Measurements from ENCODE around the gene SLC22A1. TPM values are rescaled to one million over a fixed set of nuclear protein-coding genes. Genes with fewer than 3 reads are reported as not detected.
A peak's percentile ranks its signal among the peaks of the same experiment; 100 is the strongest.
"Not testable (repeated sequence)": the region's sequence is repeated elsewhere in the genome, so short reads cannot be mapped to it uniquely, and the experiment has no call there.

SLC22A1 gene
- 8.9 TPM for total RNA-seq

DNA sequence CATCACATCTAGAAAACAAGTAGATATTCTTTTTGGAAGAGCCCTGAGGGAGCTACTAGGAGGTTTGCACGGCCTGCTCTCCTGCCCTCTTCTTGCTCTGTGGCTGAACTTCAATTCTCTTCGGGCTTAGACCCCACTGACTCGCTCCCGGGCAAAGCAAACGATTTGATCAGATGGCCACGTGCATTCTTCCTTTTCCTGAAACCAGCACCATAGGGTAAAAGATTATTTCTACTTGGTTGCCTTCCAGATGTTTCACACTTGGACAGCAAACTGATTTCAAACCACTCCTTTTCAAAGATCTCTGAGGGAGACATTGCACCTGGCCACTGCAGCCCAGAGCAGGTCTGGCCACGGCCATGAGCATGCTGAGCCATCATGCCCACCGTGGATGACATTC, at the start of gene SLC22A1:
SLC22A1 (plus strand) TSS at position 258 of the 400 bp plus-strand sequence; CDS start at position 379, 121 bp downstream.
- no peak for DNase-seq (ENCODE audit: low spot score)

DNA sequence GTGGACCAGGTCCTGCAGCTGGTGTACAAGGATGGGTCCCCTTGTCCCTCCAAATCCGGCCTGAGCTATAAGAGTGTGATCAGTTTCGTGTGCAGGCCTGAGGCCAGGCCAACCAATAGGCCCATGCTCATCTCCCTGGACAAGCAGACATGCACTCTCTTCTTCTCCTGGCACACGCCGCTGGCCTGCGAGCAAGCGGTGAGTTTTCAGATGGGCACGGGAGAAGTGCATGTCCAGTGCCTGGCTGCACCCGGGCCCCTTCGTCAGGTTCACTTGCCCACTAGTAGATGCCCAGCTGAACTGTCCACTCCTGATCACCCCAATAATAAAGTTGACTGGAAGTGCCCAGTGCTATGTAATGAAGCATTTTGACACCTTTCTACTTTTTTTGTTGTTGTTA, 48.3 kb upstream of the SLC22A1 start:
- no peak for DNase-seq (ENCODE audit: low spot score)

DNA sequence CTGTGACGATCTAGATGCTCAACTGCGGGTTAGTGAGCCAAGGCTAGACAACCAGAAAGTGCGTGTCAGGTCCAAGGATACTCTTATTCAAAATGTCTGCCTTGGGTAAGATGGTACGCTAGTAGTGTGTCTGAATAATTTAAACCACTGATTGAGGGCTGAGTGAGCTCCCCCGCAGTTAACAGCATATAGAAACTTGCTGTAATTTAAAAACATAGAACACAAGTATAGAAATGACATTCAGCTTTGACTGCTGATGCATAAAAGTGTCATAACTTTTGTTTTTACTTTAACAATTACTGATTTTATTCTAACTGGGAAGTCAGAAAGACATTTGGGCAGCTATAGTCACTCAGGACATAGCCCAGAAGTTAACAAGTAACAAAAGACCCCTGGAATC, 45.6 kb upstream of the SLC22A1 start:
- no peak for DNase-seq (ENCODE audit: low spot score)

DNA sequence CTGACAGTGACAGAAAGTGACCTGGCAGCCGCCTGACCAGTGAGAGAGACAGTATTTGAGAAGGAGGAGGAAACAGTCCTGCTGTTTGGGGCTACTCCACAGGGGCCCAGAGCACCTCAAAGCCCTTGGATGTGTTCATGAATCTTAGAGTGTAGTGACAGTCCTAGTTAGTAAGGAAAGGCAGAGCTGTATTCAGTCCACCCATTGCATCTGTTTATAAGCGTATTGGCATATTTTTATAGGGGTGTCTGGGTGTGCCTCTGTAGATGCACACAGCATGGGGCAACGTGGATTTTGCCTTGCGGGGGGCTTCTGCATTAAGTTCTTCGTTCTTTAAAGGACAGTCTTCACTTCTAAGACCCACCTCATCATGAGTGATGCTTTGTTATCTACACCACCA, 44.6 kb upstream of the SLC22A1 start:
- no peak for DNase-seq (ENCODE audit: low spot score)

DNA sequence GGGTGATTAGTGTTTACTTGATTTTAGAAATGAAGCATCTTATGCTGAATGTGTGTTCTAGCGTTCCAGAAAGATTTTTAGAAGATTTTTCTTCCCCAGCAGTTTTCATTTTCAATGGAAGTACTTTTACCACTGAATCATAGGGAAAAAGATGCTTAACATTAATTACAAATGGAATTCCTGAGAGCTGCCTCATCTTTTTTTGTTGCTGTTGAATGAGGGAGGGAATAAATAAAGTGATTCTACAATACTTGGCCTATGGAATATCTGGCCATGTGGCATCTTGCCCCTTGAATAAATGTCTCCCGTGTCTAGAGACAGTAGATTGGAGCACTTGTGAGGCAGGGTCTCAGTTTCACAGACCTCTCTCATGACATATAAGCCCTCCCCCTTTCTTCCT, 44.1 kb upstream of the SLC22A1 start:
- no peak for DNase-seq (ENCODE audit: low spot score)

DNA sequence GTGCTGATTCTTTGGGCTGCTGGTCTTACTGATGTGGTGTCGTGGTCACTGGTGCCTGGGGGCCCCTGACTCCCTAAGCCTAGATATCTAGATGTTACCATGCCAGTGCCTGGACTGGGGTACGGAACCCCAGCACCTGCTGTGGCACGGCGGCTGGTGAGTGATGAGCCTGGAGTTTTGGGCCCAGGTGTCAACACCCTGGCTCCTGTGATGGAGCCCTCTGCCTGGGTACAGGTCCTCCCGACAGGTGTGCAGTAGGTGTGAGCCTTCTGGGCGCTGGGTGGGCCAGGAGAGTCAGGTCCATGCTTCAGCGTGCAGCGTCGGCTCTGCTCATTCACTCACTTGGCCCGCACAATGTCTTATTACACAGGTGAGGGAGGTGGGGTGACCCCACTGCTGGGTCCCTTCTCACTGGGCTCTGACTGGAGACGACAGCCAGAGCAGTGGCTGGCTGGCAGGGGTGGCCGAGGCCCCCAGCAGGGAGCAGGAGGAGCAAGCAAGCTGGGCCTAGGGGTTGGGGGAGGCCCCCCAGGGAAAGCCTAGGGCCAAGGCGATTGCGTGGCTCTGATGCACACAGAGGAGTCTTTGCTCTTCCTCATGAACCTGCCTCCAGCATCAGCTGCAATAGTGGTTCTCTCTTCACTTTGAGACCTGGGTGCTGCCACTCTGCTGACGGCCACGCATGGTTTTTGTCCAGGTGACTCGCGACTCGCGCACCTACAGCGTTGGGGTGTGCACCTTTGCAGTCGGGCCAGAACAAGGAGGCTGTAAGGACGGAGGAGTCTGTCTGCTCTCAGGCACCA, 42.5 kb upstream of the SLC22A1 start:
- no peak for DNase-seq (ENCODE audit: low spot score)

DNA sequence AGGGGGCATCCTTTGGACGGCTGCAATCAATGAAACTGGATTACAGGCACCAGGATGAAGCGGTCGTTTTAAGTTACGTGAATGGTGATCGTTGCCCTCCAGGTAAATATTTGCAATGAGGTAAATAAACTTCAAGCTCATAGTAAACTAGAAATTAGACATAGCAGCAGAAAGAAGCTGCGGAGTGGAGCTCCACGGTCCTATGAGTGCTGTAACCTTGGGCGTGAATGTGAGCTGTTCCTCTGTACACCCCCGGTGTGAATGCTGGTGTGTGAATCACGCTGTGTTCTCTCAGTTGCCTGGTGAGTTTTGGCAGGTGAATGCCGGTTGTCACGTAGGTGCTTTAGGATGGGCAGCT, 42.0 kb upstream of the SLC22A1 start:
- DNase-seq (ENCODE audit: low spot score), result no peak

DNA sequence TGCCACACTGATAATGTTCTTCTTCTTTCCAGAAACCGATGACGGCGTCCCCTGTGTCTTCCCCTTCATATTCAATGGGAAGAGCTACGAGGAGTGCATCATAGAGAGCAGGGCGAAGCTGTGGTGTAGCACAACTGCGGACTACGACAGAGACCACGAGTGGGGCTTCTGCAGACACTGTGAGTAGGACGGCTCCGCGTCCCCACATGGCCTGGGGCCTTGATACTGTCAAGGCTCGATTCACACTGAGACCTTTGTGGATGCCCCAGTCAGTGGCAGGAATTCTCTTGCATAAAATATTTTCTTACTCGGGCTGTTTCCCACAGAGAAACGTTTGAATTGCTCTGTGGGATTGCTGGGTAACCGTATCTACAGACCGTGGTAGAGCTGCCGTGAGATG, 41.5 kb upstream of the SLC22A1 start:
- DNase-seq (ENCODE audit: low spot score), result no peak

DNA sequence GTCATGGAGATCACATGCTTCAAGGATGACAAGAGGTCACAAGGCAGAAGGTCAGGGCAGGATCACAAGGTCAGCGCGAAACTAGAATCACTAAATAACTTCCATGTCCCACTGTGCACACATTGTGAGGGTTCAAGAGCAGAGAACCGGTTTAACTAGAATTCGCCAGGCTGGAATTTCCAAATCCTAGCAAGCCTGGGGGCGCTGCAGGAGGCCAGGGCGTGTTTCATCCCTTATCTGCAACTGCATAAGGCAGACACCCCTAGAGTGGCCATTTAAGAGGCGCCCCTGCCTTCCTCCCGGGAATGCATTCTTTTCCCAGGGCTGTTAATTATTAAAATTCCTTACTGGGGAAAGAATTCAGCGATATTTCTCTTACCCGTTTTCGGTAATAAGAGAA, 40.2 kb upstream of the SLC22A1 start:
- DNase-seq (ENCODE audit: low spot score), result no peak

DNA sequence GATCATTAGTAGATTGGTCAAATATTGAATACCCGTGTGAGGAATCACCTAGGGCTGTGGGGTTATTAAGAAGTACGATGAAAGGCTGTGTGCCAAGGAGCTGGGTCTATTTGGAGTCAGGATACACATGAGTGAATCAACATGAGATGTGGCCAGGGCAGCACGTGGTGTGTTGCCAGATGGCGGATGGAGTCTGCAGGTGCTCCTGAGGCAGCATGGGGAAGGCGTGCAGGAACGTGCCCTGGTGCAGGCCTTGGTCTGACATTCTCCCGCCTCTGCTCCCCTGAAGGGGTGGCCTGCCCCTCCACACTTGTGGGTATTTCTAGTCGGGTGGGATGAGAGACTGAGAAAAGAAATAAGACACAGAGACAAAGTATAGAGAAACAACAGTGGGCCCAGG, 39.0 kb upstream of the SLC22A1 start:
- no peak for DNase-seq (ENCODE audit: low spot score)

DNA sequence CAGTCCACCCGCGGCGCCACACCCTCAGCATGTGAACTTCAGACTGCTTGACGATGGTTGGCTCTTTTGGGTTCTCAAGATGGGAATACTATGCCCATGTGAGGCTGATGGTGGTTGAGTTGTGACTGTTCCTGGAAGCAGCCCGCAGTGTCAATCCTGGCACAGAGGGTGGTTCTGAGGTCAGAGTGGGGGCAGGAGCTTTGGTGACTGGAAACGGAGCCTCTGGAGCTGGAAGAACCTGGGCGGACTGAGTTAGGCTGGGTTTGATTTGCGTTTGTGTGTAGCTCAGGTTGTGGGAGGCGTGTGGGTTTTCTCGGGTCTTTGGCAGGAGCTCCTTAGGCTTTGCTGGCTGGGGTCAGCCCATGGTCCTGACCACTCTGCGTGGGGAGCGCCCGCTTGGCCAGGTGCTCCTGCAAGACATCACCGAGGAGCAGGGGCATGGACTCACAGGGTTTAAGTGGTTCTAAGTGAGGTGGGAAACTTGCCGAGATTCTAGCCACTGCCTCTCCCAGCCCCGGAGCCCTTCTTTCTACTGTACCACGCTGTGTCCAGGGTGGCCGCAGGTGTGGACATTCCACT, 37.3 kb upstream of the SLC22A1 start:
- DNase-seq (ENCODE audit: low spot score), result no peak

DNA sequence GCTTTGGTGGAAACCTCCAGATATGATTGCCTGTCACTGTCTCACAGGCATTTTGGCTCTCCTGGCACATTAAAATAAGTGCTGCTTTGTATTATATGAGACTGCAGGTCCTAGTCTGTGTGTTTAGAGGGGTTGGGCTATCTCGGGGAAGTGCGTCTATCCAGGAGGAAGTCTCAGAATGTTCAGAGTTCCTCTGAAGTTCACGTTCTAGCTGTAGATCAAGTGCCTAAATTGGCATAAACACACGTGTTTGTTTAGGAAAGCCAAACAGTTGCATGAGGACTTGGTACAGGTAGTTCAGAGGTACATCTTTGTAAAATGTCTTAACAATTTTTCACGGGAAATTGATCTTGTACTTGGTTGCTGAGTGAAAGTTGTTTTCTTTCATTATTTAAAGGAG, 36.4 kb upstream of the SLC22A1 start:
- DNase-seq (ENCODE audit: low spot score), result no peak

DNA sequence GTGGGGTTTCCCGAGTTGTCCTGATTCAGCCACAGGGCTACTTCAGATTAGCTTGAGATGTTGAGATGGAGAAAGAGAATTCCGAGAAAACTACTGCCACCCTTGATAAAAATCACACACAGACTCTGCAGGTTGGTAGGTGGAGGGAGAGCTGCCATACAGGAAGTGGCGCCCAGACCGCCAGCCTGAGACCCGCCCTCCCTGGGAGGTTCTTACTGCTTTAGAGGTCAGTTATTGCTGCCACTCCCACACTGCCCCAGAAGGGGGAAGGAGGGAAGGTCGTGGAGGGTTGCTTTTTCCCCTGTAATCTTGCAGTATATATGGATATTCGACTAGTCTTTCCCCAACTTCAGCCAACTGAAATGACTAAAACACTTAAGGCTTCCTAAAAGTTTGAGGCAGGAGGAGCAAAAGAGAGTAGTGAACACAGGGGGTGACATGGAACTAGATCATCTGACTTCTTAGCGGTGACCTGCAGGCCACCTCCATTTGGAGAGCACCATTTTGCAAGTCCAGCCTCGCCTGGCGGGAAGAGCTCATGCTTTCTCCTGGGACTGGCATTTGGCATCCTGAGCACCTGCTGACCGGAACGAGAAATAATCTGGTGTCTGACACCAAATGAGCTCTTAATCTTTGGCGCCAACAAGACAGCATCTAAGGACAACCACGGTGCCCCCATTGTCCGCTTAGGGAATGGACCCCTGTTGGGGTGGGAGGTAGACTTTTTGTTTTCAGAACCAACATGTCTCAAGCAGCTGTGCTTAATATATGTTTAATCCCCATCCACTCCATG, 35.7 kb upstream of the SLC22A1 start:
- no peak for DNase-seq (ENCODE audit: low spot score)

DNA sequence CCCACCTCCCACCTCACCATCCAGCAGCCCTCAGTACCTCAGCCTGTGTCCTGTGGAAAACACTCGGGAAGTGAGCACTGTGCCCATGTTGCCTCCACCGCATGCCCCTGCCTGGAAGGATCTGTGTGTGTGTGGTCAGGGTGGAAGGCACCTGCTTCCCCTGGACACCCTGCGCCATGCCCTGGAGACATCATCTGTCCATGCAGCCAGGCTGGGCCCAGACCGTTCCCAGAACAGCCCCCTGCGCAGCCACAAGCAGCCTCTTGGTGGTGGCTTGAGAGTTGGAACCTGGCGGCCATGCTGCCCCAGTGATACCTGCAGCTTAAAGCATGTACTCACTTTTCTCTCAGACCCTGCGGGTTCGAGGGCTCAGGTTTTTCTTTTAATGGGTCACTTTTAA, 34.9 kb upstream of the SLC22A1 start:
- DNase-seq (ENCODE audit: low spot score), result no peak

DNA sequence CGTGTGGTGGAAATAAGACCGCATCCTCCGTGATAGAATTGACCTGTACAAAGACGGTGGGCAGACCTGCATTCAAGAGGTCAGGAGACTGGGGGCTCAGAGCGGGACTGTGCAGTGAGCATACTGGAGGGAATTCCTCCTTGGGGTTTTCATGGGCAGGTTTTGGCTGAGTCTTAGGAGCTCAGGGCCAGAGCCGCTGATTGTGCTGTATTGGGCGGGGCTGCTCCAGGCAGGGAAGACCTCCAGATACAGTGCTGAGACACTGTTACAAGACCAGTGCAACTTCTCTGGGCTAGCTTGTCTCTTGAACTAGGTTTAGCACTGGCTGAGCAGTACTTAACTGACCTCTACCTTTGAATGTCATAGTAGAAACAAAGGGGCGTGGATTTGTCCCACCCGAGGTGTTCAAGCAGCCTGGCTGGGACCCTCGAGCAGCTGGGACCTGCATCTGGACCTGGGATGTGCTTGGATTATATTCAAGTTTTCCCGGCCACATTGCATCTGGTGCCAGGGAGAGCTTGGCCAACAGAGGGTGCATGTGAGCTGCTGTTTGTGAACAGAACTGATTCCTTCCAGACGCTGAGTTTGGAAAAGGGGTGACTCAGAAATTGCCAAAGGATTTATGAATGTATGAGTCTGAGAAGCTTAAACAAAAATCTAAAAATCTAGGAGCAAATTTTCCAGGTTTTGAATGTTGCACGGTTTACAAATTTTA, 33.4 kb upstream of the SLC22A1 start:
- DNase-seq (ENCODE audit: low spot score), result peak; percentile 73

DNA sequence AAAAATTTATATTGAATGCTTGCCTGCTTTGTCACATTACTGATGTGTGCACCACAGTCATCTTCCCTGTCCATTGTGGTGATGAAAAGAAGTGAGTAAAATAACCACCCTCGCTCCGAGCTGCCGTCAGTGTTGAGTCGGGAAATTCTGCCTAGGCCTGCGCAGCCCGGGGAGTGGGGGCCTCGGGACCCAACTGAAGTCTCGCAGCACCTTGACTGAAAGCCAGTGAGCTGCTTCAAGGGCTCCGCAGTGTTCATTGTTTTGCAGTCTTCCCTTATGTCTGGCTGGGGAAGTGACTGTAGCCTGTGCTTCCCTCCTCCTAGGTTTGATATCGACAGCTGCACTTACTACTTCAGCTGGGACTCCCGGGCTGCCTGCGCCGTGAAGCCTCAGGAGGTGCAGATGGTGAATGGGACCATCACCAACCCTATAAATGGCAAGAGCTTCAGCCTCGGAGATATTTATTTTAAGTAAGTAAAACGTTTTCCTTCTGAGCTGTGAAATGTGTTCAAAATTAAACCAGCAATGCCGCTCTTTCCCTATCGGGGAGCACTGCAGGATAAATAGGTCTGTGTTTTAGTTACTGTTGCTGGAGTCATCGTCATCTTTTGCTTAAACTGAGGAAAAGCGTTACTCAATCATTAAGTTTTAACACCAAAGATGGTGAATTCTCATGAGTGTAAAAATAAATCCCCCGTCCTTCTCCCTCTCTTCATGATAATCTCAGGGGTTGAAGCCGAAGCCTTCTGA, 32.7 kb upstream of the SLC22A1 start:
- no peak for DNase-seq (ENCODE audit: low spot score)

DNA sequence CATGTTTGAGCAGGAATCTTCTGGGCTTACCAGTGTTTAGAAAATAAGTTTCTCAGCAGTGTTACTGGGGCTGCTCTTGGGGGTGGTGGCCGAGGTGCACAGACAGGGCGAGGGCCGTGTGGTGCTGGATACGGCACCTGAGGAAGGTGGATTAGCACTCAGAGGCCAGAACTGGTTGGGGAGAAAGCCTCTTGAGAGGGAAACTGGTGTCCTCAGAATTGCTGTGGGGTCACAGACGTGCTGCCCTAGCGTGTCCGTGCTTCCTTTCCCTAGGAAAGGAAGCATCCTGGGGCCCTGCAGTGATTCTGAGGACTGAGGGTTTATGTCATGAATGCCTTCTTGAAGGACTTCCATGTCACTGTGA, 32.1 kb upstream of the SLC22A1 start:
- DNase-seq (ENCODE audit: low spot score), result no peak

DNA sequence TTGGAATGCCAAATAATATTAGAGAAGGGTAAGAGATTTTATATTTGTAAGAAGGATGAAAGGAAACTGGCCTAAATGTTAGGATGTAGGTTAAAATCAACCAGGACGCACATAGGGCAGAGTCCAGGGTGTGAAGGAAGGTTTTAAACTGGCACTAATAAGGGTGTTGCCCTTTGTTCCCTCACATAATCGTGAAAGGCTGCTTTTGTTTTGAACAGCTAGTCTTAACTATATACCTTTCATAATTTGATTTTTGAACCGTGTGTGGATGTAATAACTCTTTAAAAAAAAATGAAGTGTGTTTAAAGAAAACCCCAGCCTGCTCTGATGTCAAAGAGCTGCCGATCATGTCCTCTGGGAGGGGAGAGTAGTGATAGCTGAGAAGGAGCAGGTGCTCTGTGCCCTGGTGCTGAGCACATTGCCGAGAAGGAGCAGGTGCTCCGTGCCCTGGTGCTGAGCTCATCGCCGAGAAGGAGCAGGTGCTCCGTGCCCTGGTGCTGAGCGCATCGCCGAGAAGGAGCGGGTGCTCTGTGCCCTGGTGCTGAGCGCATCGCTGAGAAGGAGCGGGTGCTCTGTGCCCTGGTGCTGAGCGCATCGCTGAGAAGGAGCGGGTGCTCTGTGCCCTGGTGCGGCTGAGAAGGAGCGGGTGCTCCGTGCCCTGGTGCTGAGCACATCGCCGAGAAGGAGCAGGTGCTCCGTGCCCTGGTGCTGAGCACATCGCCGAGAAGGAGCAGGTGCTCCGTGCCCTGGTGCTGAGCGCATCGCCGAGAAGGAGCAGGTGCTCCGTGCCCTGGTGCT, 31.0 kb upstream of the SLC22A1 start:
- DNase-seq (ENCODE audit: low spot score), result not testable (repeated sequence)

DNA sequence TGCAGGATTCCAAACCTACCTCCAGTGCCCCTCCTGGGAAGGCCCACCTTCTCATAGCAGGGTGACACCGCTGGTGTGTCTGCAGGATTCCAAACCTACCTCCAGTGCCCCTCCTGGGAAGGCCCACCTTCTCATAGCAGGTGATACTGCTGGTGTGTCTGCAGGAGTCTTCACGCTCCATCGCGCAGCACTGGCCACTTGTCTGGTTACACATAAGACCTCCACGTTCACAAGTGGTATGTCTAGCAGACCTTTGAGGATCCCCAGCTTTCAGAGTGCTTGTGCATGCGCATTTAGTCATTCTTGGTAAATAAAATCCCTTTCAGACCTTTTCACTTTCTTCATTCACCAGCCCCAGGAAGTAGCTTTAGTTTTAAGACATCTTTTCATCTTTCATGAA, 29.4 kb upstream of the SLC22A1 start:
- not testable (repeated sequence) for DNase-seq (ENCODE audit: low spot score)

DNA sequence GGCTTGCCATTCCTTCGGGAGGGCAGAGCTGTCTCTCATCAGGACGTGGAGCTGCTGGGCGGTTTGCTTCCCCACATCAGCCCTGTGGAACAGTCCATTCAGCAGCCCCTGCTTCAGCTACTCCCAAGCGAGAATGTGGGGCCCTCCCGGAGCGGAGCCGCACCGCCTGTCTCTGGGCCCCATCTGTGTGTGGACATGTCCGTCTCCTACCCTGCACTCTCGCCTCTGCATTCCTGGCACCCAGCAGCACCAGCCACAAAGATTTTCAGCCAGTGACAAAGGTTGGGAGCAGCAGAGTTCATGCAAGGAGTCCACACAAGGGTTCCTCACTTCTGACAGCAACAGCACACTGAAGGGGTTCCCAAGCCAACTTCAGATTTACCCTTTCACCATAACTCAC, 29.0 kb upstream of the SLC22A1 start:
- no peak for DNase-seq (ENCODE audit: low spot score)

DNA sequence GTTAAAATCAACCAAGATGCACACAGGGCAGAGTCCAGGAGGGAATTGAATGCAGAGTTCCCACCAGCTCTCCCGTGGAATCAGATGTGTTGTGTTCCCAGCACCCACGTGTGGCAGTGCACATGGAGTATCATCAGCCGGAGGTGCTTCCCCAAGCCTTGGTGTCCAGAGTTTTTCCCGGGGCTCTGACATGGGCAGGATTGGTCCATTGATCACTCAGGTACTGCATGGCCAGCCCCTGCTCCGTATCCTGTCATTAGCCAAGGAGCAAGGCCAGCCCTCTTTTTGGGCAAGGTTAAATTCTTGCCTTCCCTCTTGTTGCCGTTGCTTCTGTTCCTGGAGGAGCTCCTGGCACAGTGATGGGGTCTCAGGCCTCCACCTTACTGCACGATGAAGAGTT, 28.6 kb upstream of the SLC22A1 start:
- no peak for DNase-seq (ENCODE audit: low spot score)
